Adrenal gland (tissue), 12 donors: ENCODE data around the gene RPTOR. TPM values are rescaled to one million over a fixed set of nuclear protein-coding genes. Genes with fewer than 3 reads are reported as not detected.

Experiments
- DNase-seq, 7 donors: peaks; one replicate each; pipeline ENCODE4 v3.0.0-alpha.2; 2019 to 2020
- H3K27ac ChIP-seq, 5 donors: fragments of 200-600 bp; sonication (generic) in 4 of 5; 1 replicate in 3 of 5; 2 replicates in 2 of 5; pipeline versions ENCODE4 v1.5.1 to v1.8.0; 2016 to 2020; ENCODE audit warnings: mild to moderate bottlenecking in 1 of 5
- H3K27me3 ChIP-seq: fragments of 200-600 bp; 2 replicates; pipeline ENCODE4 v1.8.0; 2021
- H3K36me3 ChIP-seq, 2 donors: fragments of 200-600 bp; replicated peaks in 1 of 2; 1 replicate in 1 of 2; 2 replicates in 1 of 2; pipeline versions ENCODE4 v1.5.1 to v1.8.0; 2018 to 2022
- H3K4me1 ChIP-seq, 2 donors: fragments of 200-600 bp; replicated peaks in 1 of 2; 1 replicate in 1 of 2; 2 replicates in 1 of 2; pipeline versions ENCODE4 v1.5.1 to v1.8.0; 2018 to 2021
- H3K4me3 ChIP-seq, 4 donors: fragments of 200-600 bp; sonication (generic) in 3 of 4; one replicate each; pipeline ENCODE4 v1.5.1; 2016 to 2018
- H3K9me3 ChIP-seq, 3 donors: fragments of 200-600 bp; sonication (generic) in 1 of 3; replicated peaks in 1 of 3; 1 replicate in 2 of 3; 2 replicates in 1 of 3; pipeline versions ENCODE4 v1.5.1 to v1.8.0; 2016 to 2021
- CTCF ChIP-seq, 6 experiments: fragments of 450-650 bp in 4 of 6; fragments of 200-600 bp in 2 of 6; sonication (generic) in 1 of 6; IDR thresholded peaks; 1 replicate in 5 of 6; 2 replicates in 1 of 6; pipeline versions ENCODE4 v1.5.1 to v1.8.0; 2016 to 2021; ENCODE audit warnings: antibody characterized with exemption in 6 of 6, mild to moderate bottlenecking in 2 of 6, moderate library complexity in 1 of 6
- POLR2A ChIP-seq, 2 donors: fragments of 450-650 bp; IDR thresholded peaks; one replicate each; pipeline ENCODE4 v1.6.1; 2017; ENCODE audit warnings: antibody characterized with exemption in 2 of 2, mild to moderate bottlenecking in 2 of 2, moderate library complexity in 1 of 2
- WGBS, 4 donors: extraction: QIAGEN DNeasy Blood & Tissue Kit in 2 of 4; methylation state at CpG; one replicate each; pipeline versions ENCODE4 v1.1.5 to v1.1.7; 2013 to 2017; 5-methylcytosine and 5-hydroxymethylcytosine counted together
- intact Hi-C, 2 donors: fragments of 100-400 bp; cut with DNase I; formaldehyde crosslinking; loops; one replicate each; pipeline versions ENCODE4 v1.14.1 to v1.15.0; 2022 to 2023
- polyA plus RNA-seq, 3 donors: library from polyadenylated mRNA; stranded (reverse); fragments of 200-250 nt in 2 of 3; fragments of 350-450 nt in 1 of 3; fragmentation: Illumina TruSeq in 1 of 3; extraction: RNeasy Lipid Tissue Mini Kit (QIAGEN cat#74804) in 1 of 3; gene quantifications; one replicate each; pipeline ENCODE4 v1.2.3, GENCODE V29; 2013 to 2014
- total RNA-seq, 9 donors: library from RNA; depleted of rRNA in 4 of 9; stranded (reverse); fragments of >200 nt in 4 of 9; fragments of 120-200 nt in 1 of 9; fragmentation: NEBNext Ultra II Directional in 1 of 9; extraction: Animal tissue kit (Norgen Biotek cat#: 25700) in 1 of 9; gene quantifications; one replicate each; pipeline versions ENCODE4 v1.1.0 to v1.2.4, GENCODE V29; 2013 to 2023
- donor health status: healthy with polysubstance abuse.
- donor health status: Bipolar disorder and iron deficiency.
- donor health status: DM: yes; HTN: yes; CAD: no.
- donor health status: DM: no; HTN: no; CAD: no.
- donor health status: DM: no; HTN: no; CAD: no.
- donor health status: DM: yes; HTN: yes; CAD: no.

Gene RPTOR
- total and polyA plus RNA-seq, 12 donors, result 9.7 to 53.3 (median 29.7) TPM

- H3K36me3 ChIP-seq, result no peaks in the 10 kb centered on the region
- no peaks in the 10 kb centered on the region for H3K9me3 ChIP-seq
- no peaks in the 10 kb centered on the region for H3K4me1 ChIP-seq
- H3K27ac ChIP-seq, result no peak overlapping the region
- no peak overlapping the region for H3K4me3 ChIP-seq
- intact Hi-C loops, result no loop called here
- 88 to 97% (median 93%) methylated on average over 5 to 10 of the region's 10 CpGs for WGBS, 4 donors
- no peaks in the 10 kb centered on the region for H3K27me3 ChIP-seq
- peak in 1 of 7 donors; percentile 39 for DNase-seq
- TF ChIP-seq CTCF (IDR thresholded peaks at IDR 0.05) (no peak), POLR2A (IDR thresholded peaks at IDR 0.05) (no peak)
Measured at GRCh38 chr17:80769516-80769915, 224.9 kb downstream of the RPTOR start.

GRCh38 chr17:80769936-80770625, 225.4 kb downstream of the RPTOR start:
- H3K9me3 ChIP-seq, result no peaks in the 10 kb centered on the region
- H3K4me3 ChIP-seq, result no peak overlapping the region
- 90 to 92% (median 92%) methylated on average over 12 to 19 of the region's 19 CpGs for WGBS, 4 donors
- intact Hi-C loops, result no loop called here
- no peaks in the 10 kb centered on the region for H3K27me3 ChIP-seq
- peak in 1 of 7 donors; percentile 48 for DNase-seq
- H3K27ac ChIP-seq, result no peak overlapping the region
- H3K4me1 ChIP-seq, result no peaks in the 10 kb centered on the region
- no peaks in the 10 kb centered on the region for H3K36me3 ChIP-seq
- TF ChIP-seq CTCF (IDR thresholded peaks at IDR 0.05), result no peak
- no peak for TF ChIP-seq POLR2A (IDR thresholded peaks at IDR 0.05)

GRCh38 chr17:80770881-80771611, 226.4 kb downstream of the RPTOR start:
- no peaks in the 10 kb centered on the region for H3K4me1 ChIP-seq
- H3K4me3 ChIP-seq, result no peak overlapping the region
- no peaks in the 10 kb centered on the region for H3K27me3 ChIP-seq
- H3K9me3 ChIP-seq, result no peaks in the 10 kb centered on the region
- 88 to 95% (median 94%) methylated on average over 21 of the region's 21 CpGs for WGBS, 4 donors
- no peak overlapping the region for H3K27ac ChIP-seq
- H3K36me3 ChIP-seq, result no peaks in the 10 kb centered on the region
- peak in 1 of 7 donors; percentile 46 for DNase-seq
- TF ChIP-seq CTCF (IDR thresholded peaks at IDR 0.05) (no peak), POLR2A (IDR thresholded peaks at IDR 0.05) (no peak)
- intact Hi-C loops, result no loop called here

GRCh38 chr17:80771612-80772005, 227.0 kb downstream of the RPTOR start:
- peak in 1 of 7 donors; percentile 43 for DNase-seq
- no peak overlapping the region for H3K4me3 ChIP-seq
- H3K36me3 ChIP-seq, result no peaks in the 10 kb centered on the region
- WGBS, 4 donors, result 71 to 92% (median 90%) methylated on average over 3 to 11 of the region's 11 CpGs
- intact Hi-C loops, result no loop called here
- H3K9me3 ChIP-seq, result no peaks in the 10 kb centered on the region
- H3K27ac ChIP-seq, result no peak overlapping the region
- no peaks in the 10 kb centered on the region for H3K27me3 ChIP-seq
- H3K4me1 ChIP-seq, result no peaks in the 10 kb centered on the region
- TF ChIP-seq CTCF (IDR thresholded peaks at IDR 0.05) (no peak), POLR2A (IDR thresholded peaks at IDR 0.05) (no peak)
